Stimulated activated CD4-positive, alpha-beta T cell treated with anti-CD3 and anti-CD28 coated beads, Interleukin-2, amount 100 ng/mL, for 48 hours (primary cell): Measurements from ENCODE around the gene NSD1.
"Not testable (repeated sequence)": the region's sequence is repeated elsewhere in the genome, so short reads cannot be mapped to it uniquely, and the experiment has no call there.

Experiments
- DNase-seq, 2 donors: peaks; one replicate each; pipeline ENCODE4 v3.0.0-alpha.2; 2020

NSD1 gene

GRCh38 chr5:177177847-177178437 lies 44.4 kb downstream of the NSD1 start:
- DNase-seq, result not testable (repeated sequence)

DNA sequence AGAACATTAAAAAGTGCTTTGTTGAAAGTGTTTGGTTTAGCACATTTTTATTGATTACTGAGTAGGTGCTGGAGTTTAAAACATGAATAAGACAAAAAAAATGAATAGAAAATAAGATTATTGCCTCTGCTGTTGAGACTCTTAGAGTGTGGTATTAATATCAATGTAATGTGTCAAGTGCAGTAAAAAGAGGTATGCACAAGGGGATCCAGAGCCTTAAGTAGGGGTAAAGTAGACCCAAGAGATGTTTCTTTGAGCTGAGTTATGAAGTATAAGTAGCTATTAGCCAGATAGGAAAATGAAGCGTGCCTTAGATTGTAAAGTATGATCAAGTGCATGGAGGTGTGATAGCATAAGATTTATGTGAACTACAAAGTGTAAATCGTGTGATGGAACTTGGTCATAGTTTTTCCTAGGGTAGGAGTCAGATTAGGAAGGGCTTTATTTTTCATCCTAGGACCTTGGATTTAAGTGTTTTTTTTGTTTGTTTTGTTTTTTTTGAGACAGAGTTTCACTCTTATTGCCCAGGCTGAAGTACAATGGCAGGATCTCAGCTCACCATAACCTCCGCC lies 45.2 kb downstream of the NSD1 start:
- no peak for DNase-seq

GRCh38 chr5:177179431-177179830 lies 45.9 kb downstream of the NSD1 start:
- DNase-seq, result no peak

DNA sequence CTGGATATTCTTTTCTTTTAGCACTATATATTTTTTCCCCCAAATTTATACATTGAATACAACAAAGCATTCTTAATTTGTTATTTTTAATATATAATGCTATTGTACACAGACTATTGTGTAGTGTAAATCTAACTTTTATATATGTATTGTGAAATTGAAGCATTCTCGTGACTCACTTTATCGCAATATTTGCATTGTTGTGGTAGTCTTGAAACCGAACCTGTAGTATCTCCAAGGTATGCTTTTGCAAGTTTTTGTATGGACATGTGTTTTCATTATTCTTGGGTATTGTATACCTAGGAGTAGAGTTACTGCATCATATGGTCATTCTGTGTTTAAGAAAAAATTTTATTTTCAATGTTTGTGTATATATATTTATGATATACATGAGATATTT lies 49.6 kb downstream of the NSD1 start:
- no peak for DNase-seq

- DNase-seq, result no peak
Measured at GRCh38 chr5:177183766-177184360, 50.3 kb downstream of the NSD1 start.

DNA sequence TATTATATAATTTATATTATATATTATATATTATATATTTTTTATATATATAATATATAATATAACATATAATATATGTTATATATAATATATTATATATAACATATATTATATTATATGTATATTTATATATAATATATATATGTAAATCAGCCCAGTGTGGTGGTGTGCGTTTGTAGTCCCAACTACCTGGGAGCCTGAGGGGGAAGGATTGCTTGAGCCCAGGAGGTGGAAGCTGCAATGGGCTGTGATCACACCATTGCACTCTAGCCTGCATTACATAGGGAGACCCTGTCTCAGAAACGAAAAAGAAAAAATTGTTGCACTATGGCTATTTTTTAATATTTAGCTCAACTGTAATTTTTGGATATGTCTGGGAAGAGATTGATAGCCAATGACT lies 52.4 kb downstream of the NSD1 start:
- no peak for DNase-seq

GRCh38 chr5:177186645-177187044 lies 53.1 kb downstream of the NSD1 start:
- DNase-seq, result no peak

DNA sequence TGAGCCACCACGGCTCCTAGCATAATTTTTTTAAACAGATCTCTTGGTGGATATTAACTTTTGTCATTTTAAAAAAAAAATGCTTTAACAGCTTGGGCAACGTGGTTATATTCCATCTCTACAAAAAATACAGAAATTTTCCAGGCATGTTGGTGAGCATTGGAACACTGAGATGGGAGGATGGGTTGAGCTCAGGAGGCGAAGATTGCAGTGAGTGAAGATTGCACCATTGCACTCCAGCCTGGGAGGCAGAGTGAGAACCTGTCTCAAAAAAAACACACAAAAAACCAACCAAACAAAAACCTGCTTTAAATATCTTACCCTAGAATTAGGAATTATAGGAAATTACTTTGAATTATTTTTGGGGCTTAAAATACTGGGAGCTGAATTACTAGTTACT lies 55.2 kb downstream of the NSD1 start:
- no peak for DNase-seq

DNA sequence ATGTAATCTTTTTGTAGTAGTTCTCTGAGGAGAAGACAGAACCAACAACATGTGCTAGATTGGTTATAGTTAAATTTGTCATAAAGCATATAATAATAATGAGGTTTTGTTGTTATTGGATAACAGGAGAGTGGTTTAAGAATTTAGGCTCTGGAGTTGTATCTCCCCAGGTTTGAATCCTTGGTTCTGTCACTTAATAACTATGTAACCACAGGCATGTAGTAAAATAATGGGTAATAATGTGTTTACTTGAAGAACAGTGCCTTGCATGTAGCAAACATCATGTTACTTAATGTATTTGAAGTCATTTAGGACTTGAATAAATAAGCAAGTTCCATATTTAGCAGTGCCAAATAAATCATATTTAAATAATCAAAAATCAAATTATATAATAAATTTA lies 55.8 kb downstream of the NSD1 start:
- no peak for DNase-seq

GRCh38 chr5:177189965-177190364 lies 56.4 kb downstream of the NSD1 start:
- no peak for DNase-seq

GRCh38 chr5:177194268-177194667 lies 60.7 kb downstream of the NSD1 start:
- no peak for DNase-seq

GRCh38 chr5:177195307-177195952 lies 61.9 kb downstream of the NSD1 start:
- DNase-seq, result no peak

GRCh38 chr5:177198738-177199137 lies 65.2 kb downstream of the NSD1 start:
- no peak for DNase-seq

GRCh38 chr5:177204281-177204680 lies 70.7 kb downstream of the NSD1 start:
- no peak for DNase-seq

DNA sequence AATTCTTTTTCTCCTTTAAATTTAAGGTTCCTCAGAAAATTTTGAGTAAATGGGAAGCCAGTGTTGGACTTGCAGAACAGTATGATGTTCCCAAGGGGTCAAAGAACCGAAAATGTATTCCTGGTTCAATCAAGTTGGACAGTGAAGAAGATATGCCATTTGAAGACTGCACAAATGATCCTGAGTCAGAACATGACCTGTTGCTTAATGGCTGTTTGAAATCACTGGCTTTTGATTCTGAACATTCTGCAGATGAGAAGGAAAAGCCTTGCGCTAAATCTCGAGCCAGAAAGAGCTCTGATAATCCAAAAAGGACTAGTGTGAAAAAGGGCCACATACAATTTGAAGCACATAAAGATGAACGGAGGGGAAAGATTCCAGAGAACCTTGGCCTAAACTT lies 76.0 kb downstream of the NSD1 start:
- no peak for DNase-seq

DNA sequence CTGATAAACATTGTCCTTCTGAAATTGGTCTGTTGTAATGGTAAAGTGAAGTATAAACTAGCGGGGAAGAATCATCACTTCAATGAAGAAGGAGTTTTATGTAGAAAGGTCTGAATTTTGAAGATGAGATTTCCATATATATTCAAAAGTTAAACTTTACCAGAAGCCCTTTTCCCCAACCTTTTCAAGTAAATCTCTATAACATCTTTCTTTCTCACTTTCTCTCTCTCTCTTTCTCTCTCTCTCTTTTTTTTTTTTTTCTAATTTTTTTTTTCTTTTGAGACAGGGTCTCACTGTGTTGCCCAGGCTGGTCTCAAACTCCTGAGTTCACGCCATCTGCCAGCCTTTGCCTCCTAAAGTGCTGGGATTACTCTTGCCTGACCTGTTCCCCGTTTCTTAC lies 78.7 kb downstream of the NSD1 start:
- no peak for DNase-seq

DNA sequence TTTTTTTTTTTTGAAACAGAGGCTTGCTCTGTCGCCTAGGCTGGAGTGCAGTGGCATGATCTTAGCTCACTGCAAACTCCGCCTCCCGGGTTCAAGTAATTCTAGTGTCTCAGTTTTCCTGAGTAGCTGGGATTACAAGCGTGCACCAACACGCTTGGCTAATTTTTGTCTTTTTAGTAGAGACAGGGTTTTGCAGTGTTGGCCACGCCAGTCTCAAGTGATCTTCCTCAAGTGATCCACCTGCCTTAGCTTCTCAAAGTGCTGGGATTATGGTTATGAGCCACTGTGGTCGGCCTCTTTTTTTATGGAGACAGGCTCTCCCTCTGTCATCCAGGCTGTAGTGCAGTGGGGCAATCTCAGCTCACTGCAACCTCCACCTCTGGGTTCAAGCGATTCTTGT lies 87.0 kb downstream of the NSD1 start:
- no peak for DNase-seq

GRCh38 chr5:177222269-177222668 lies 88.7 kb downstream of the NSD1 start:
- DNase-seq, result no peak

DNA sequence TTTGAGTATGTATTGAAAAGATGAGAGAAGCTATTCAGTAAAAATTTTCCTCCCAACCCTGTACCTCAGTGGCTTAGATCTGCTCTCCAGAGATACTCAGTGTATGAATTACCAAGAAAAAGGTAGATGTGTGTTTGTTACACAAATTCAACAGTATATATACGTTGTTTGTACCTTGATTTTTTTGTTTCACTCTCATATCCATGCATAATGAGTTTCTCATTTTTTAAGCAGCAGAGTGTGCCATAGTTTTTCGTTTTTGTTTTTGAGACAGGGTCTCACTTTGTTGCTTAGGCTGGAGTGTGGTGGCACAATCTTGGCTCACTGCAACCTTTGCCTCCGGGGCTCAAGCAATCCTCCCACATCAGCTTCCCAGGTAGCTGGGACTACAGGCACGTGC lies 92.2 kb downstream of the NSD1 start:
- DNase-seq, result no peak

DNA sequence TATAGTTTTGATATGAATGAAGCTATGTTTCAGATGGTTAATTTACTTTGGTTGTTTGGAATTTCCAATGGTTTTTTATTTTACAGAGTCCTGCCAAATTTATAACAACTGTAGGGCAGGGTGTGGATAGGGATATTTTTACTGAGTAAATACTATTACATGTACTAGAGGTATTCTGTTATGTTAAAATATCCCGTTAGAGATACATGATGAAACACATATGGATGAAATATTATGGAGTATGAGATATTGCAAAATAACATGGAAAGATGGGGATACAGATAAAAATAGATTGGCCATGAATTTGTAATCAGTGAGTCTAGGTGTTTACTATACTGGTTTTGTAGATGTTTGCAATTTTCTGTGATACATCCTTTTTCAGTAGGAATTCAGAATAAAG lies 93.3 kb downstream of the NSD1 start:
- no peak for DNase-seq

GRCh38 chr5:177228751-177229150 lies 95.2 kb downstream of the NSD1 start:
- no peak for DNase-seq

DNA sequence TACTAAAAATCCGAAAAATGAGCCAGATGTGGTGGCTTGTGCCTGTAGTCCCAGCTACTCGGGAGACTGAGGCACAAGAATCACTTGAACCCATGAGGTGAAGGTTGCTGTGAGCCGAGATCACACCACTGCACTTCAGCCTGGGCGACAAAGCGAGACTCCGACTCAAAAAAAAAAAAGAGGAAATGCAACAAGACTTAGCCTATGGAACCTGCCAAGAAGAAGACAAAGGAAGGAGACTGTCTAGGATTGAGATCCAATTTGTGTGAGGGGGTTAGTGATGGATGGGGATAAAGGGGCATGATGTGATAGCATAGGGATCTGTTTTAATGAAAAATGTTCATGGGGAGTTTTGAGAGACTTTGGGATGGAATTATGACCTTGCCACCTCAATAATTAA lies 97.1 kb downstream of the NSD1 start:
- DNase-seq, result no peak

DNA sequence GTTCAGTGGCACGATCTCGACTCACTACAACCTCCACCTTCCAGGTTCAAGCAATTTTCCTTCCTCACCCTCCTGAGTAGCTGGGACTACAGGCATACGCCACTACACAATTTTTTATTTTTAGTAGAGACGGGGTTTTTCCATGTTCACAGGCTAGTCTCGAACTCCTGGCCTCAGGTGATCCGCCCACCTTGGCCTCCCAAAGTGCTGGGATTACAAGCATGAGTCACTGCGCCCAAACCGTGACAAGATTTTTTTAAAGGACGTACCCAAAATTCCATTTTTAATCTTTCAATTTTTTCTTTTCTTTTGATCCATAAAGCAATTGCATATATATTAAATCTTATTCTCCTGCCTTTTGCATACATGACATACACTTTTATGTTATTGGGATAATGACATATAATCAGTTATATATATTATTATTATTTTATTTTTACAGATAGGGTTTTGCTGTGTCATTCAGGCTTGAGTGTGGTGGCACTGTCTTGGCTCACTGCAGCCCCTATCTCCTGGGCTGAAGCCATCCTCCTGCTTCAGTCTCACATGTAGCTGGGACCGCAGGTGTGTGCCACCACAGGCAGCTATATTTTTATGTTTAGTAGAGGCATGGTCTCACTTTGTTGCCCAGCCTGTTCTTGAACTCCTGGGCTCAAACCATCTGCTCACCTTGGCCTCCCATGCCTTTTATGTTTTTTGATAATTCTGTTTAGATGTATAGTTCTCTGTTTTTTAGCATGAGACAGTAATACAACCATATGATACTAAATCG lies 98.1 kb downstream of the NSD1 start:
- DNase-seq, result no peak

- no peak for DNase-seq
Measured at GRCh38 chr5:177232358-177232757, 98.8 kb downstream of the NSD1 start.
